ENCODE measurements around the gene AKAP10.
A peak's percentile ranks its signal among the peaks of the same experiment; 100 is the strongest.
"Not testable (repeated sequence)": the region's sequence is repeated elsewhere in the genome, so short reads cannot be mapped to it uniquely, and the experiment has no call there.

AKAP10 gene

DNA sequence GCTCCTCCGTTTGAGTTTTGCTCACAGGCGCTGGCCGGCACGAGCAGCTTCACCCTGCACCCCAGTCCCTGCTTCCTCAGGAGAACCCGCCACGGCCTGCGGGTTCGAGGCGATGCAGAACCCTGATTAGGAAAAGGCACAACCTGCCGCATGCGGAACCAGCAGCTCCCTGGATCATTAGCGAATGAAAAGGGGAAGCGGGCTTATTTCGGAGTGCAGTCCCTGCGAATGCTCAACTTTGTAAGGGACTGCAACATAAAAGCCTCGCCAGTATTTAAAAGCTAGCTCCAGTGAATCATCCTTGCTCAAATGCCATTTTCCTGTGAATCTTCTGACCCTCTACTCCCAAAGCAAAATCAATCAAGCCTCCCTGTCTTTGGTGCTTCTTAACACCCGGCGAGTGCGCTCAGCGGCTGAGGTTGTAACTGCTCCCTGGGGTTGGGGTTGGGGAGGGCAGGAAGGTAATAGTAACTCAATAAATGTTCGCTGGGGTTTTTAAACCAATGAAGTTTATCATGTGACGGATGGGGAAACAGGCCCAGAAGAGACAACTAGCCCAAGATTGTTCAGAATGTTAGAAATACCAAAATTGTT is 678 bp upstream of the AKAP10 start:
- no peak for DNase-seq

DNA sequence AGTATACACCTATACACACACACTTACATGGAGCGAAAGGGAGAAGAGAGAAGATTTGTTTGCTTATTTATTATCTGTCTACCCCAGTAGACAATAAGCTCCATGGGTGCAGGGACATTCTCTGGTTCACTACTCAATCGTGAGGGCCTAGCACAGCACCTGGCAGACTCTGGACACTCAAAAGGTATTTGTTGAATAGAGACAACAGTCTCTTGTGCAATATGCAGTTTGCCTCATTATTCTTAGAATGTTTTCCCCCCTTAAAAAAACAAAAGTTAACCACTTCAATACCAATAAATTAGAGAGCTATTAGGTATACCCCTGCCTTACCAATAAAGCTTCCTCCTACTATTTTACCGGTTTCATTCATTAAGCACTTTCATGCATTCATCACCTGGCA is 2.0 kb downstream of the AKAP10 start:
- DNase-seq = no peak

- no peak for DNase-seq
Measured at GRCh38 chr17:19973156-19973555, 4.5 kb downstream of the AKAP10 start.

DNA sequence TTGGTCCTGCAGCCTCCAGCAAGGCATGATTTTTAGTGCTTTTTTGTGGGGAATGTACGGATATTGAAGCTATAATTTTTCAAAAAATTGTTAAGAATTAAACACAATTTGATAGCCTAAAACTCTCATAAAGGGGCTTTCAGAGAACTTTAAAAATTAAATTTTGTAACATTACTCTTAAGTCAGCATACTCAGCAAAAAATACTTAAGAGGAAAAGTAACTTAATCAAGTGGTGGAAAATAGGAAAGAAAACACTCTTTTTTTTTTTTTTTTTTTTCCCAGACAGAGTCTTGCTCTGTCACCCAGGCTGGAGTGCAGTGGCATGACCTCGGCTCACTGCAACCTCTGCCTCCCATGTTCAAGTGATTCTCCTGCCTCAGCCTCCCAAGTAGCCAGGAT is 14.7 kb downstream of the AKAP10 start:
- DNase-seq = not testable (repeated sequence)

DNA sequence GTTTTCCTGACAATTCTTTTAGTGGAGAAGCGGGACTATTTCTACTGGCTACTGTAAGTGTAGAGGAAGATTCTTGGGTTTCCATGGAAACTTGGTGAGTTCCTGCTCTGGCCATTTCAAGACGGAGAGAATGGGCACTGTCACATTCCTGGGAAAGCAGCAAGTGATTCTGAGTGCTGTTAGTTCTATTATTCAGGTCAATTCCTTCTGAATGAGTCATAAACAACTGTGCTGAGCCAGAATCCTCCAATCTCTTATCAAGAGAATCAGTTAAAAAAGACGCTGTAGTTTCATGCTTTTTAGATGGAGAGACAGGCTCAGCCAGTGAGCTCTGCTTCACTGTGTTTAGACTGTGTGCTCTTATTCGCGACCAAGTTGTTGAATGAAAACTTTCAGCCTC is 19.6 kb downstream of the AKAP10 start:
- peak; percentile 88 for DNase-seq

GRCh38 chr17:19955099-19955498 is 22.5 kb downstream of the AKAP10 start:
- DNase-seq = no peak

- DNase-seq = not testable (repeated sequence)
Measured at GRCh38 chr17:19951411-19951810, 26.2 kb downstream of the AKAP10 start.

GRCh38 chr17:19950624-19951195 is 26.9 kb downstream of the AKAP10 start:
- DNase-seq = not testable (repeated sequence)

GRCh38 chr17:19948116-19948943 is 29.3 kb downstream of the AKAP10 start:
- no peak for DNase-seq

DNA sequence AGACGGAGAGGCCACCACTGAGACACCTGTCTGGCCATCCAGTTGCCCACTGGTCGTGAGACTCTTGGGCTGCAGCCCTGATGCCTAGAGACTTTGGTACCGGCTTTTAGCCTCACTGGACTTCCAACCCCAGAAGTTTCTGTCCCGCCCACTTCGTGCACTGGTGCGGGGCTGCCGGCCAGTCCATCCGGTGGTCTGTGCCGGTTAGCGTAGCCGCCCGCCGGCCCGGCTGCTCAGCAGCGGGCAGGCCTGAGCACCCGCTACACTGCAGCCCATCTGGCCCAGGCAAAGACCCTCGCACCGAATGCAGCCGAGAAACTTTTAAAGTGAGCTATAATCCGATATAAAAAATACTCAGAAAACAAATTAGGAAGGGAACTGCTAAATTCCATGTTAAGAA is 30.7 kb downstream of the AKAP10 start:
- DNase-seq = no peak

DNA sequence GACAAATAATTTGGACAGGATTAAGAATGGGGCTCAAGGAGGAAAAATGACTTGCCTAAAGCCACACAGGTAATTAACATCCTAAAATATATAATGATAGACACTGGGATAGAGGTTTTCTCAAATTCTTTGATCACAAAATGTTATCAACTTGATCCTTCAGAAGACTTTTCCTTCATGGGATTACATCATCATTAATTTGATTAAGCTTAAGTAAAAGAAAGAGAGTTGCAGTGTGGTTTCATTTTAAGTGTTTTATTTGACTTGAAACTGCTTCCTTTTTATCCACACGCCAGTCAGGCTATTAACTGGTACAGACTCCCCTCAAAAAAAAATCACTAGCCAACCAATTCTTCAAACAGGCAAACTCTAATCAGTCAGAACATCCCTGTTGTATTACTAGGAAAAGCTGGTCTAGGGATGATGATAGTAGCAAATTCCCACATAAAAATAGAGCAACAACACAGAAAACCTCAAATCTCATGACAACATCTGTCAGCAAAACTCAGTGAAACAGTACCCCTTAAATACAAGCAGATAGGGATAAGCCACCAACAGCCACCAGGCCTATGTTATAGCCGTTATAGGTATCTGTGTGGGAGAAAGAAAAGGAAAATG is 32.5 kb downstream of the AKAP10 start:
- DNase-seq = no peak

GRCh38 chr17:19943599-19943998 is 34.0 kb downstream of the AKAP10 start:
- no peak for DNase-seq

DNA sequence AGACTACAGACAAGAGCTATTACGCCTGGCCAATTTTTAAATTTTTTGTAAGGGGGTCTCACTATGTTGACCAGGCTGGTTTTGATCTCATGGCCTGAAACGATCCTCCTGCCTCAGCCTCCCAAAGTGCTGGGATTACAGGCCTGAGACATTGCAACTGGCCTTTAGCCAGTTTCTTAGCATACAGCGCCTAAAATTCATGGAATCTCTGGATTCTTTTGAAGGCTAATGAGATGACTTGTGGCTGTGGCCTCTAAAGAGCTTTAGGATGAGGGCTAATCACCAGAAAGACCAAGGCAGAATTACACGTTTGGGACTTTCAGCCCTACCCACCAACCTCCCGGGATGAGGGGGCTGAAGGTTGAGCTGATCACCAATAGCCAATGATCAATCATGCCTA is 34.6 kb downstream of the AKAP10 start:
- no peak for DNase-seq

GRCh38 chr17:19940722-19941464 is 36.7 kb downstream of the AKAP10 start:
- no peak for DNase-seq

- no peak for DNase-seq
Measured at GRCh38 chr17:19939993-19940721, 37.5 kb downstream of the AKAP10 start.

DNA sequence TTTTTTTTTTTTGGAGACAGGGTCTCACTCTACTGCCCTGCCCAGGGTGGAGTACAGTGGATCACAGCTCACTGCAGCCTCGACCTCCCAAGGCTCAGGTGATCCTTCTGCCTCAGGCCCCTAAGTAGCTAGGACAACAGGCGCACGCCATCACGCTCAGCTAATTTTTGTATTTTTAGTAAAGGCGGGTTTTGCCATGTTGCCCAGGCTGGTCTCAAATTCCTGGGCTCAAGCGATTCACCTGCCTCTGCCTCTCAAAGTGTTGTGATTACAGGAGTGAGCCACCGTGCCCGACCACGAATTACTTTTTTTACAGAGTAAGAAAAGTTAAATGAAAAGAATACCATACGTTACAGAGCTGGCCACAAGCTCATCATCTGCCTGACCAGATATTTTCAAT is 38.9 kb downstream of the AKAP10 start:
- DNase-seq = no peak

DNA sequence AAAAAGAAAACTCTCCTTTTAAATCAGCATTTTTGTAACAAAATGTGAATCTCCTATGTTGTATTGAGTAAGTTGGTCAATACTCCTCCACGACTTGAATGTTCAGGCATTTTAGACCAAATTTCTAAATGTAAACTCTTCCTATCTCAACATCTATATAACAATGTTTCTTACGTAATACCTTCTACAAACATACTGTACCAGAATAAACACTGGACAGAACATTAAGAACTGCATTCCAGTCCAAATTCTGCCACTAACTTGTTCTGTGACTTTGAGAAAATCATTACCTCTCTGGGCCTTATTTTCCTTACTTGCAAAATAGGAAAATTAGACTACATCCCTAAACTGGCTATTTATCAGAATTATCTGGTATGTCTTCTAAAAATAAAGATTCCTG is 40.1 kb downstream of the AKAP10 start:
- DNase-seq = no peak

DNA sequence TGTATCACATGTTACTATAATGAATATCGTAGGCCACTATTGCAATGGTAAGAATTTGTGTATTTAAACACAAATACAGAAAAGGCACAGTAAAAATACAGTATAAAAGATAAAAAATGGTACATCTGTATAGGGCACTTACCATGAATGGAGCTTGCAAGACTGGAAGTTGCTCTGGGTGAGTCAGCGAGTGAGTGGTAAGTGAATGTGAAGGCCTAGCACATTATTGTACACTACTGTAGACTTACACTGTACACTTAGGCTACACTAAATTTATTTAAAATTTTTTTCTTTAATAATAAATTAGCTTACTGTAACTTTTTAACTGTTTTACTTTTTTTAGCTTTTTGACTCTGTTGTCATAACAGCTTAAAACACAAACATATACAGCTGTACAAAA is 42.5 kb downstream of the AKAP10 start:
- DNase-seq = no peak

GRCh38 chr17:19933628-19934027 is 44.0 kb downstream of the AKAP10 start:
- DNase-seq = no peak

DNA sequence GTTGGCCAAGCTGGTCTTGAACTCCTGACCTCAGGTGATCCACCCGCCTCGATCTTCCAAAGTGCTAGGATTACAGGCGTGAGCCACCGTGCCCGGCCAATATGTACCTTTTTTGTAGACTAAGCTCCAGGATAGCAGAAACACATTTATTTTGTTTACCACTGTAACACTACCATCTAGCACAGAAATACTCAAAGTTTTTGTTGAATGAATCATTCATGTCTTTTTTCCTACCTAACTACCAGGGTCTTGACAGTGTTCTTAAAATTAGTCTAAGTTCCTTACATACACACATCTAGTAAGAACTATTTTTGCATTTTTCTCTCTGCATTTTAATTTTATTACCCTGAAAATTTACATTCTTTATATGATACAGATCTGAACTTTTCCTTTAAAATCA is 44.4 kb downstream of the AKAP10 start:
- DNase-seq = no peak

- DNase-seq = no peak
Measured at GRCh38 chr17:19928299-19928698, 49.3 kb downstream of the AKAP10 start.

GRCh38 chr17:19915245-19915978 is 62.2 kb downstream of the AKAP10 start:
- DNase-seq = no peak
